IMR-90 (cell line): ENCODE measurements around the gene SIAH1. TPM values are rescaled to one million over a fixed set of nuclear protein-coding genes. Genes with fewer than 3 reads are reported as not detected.

Source experiments
- ATAC-seq: fragments of 200-7000 bp; cut with Tn5 transposase; 2 replicates; pipeline ENCODE4 v1.9.1; 2020; ENCODE audit warnings: low read depth, mild to moderate bottlenecking, moderate library complexity
- BruUV-seq: library from RNA; stranded (reverse); fragments of 400-500 nt; replicated peaks from 2 replicates; lab custom pipeline; 2021; lab: Mats Ljungman, UMichigan
- CTCF ChIA-PET: fragments of 300-600 bp; formaldehyde crosslinking; extraction: SDS; loops from one replicate; lab custom pipeline; 2021; ENCODE audit warnings: antibody characterized with exemption; lab: Yijun Ruan, JAX
- POLR2A ChIA-PET: fragments of 300-600 bp; sonication (Branson Sonifier 250); formaldehyde crosslinking; loops from one replicate; lab custom pipeline; 2022; ENCODE audit warnings: antibody characterized with exemption; ENCODE audit not compliant: unreplicated experiment; lab: Charles Lee
- DNase-seq: peaks from one replicate; pipeline ENCODE4 v3.0.0; 2013
- H2AFZ ChIP-seq: replicated peaks from 2 replicates; pipeline ENCODE3; 2013; ENCODE audit warnings: low read length, mild to moderate bottlenecking; ENCODE audit not compliant: poor library complexity
- H2AK5ac ChIP-seq: 2 replicates; pipeline ENCODE4 v1.6.1; 2013; ENCODE audit warnings: low read depth, low read length, inconsistent platforms
- H2AK9ac ChIP-seq: replicated peaks from 2 replicates; pipeline ENCODE3; 2013; ENCODE audit warnings: mild to moderate bottlenecking, low read depth, low read length, moderate library complexity; ENCODE audit not compliant: poor library complexity
- H2BK120ac ChIP-seq: 2 replicates; pipeline ENCODE4 v1.6.1; 2013; ENCODE audit warnings: low read depth, low read length, inconsistent platforms
- H2BK15ac ChIP-seq: 3 replicates; pipeline ENCODE4 v1.6.1; 2013; ENCODE audit warnings: low read depth, low read length, inconsistent platforms
- H2BK20ac ChIP-seq: 2 replicates; pipeline ENCODE4 v1.6.1; 2013; ENCODE audit warnings: low read depth, mild to moderate bottlenecking, inconsistent platforms, low read length, moderate library complexity
- H2BK5ac ChIP-seq: 2 replicates; pipeline ENCODE4 v1.6.1; 2013; ENCODE audit warnings: mild to moderate bottlenecking, low read depth, low read length, inconsistent platforms; ENCODE audit not compliant: poor library complexity, severe bottlenecking
- H3K14ac ChIP-seq: replicated peaks from 2 replicates; pipeline ENCODE4 v1.6.1; 2013; ENCODE audit warnings: low read depth, low read length, inconsistent platforms
- H3K18ac ChIP-seq: 2 replicates; pipeline ENCODE4 v1.6.1; 2013; ENCODE audit warnings: low read depth, low read length, control low read depth
- H3K23ac ChIP-seq: 2 replicates; pipeline ENCODE4 v1.6.1; 2013; ENCODE audit warnings: low read depth, low read length, inconsistent platforms
- H3K27ac ChIP-seq: 2 replicates; pipeline ENCODE4 v1.5.1; 2013; ENCODE audit warnings: mild to moderate bottlenecking, control low read depth, low read length; ENCODE audit not compliant: insufficient read depth
- H3K27me3 ChIP-seq: 2 replicates; pipeline ENCODE4 v1.6.1; 2013; ENCODE audit warnings: low read length; ENCODE audit not compliant: control insufficient read depth, insufficient read depth
- H3K36me3 ChIP-seq: 2 replicates; pipeline ENCODE4 v1.6.1; 2013; ENCODE audit warnings: low read length, mixed read lengths; ENCODE audit not compliant: control insufficient read depth, insufficient read depth
- H3K4ac ChIP-seq: 2 replicates; pipeline ENCODE4 v1.6.1; 2013; ENCODE audit warnings: low read depth, low read length, inconsistent platforms
- H3K4me1 ChIP-seq: 2 replicates; pipeline ENCODE4 v1.6.1; 2013; ENCODE audit warnings: low read length, mixed read lengths; ENCODE audit not compliant: control insufficient read depth, insufficient read depth
- H3K4me2 ChIP-seq: 2 replicates; pipeline ENCODE4 v1.6.1; 2013; ENCODE audit warnings: low read depth, mild to moderate bottlenecking, control low read depth, low read length, moderate library complexity
- H3K4me3 ChIP-seq: 2 replicates; pipeline ENCODE4 v1.5.1; 2013; ENCODE audit warnings: low read depth, mild to moderate bottlenecking, control low read depth, low read length, moderate library complexity; ENCODE audit not compliant: insufficient read depth
- H3K56ac ChIP-seq: 2 replicates; pipeline ENCODE4 v1.6.1; 2013; ENCODE audit warnings: low read length, inconsistent platforms; ENCODE audit not compliant: insufficient read depth; ENCODE audit errors: extremely low read depth
- H3K79me1 ChIP-seq, 2 experiments: 2 replicates each; pipeline ENCODE4 v1.6.1; 2013; ENCODE audit warnings: low read length in 2 of 2, inconsistent platforms in 1 of 2, low read depth in 1 of 2
- H3K9ac ChIP-seq: 2 replicates; pipeline ENCODE4 v1.6.1; 2013; ENCODE audit warnings: low read depth, low read length, control low read depth
- H3K9me1 ChIP-seq: 2 replicates; pipeline ENCODE4 v1.6.1; 2013; ENCODE audit warnings: low read length, inconsistent platforms; ENCODE audit not compliant: insufficient read depth
- H3K9me3 ChIP-seq: 2 replicates; pipeline ENCODE4 v1.6.1; 2013; ENCODE audit warnings: low read length; ENCODE audit not compliant: control insufficient read depth, insufficient read depth
- H4K20me1 ChIP-seq: 2 replicates; pipeline ENCODE4 v1.6.1; 2013; ENCODE audit warnings: low read length, inconsistent platforms; ENCODE audit not compliant: insufficient read depth
- H4K5ac ChIP-seq: 2 replicates; pipeline ENCODE4 v1.6.1; 2013; ENCODE audit warnings: mild to moderate bottlenecking, low read depth, low read length, control low read depth
- H4K8ac ChIP-seq, 2 experiments: 2 replicates each; pipeline ENCODE4 v1.6.1; 2013; ENCODE audit warnings: low read depth in 2 of 2, low read length in 2 of 2, control low read depth in 1 of 2, inconsistent platforms in 1 of 2
- H4K91ac ChIP-seq: 2 replicates; pipeline ENCODE4 v1.6.1; 2013; ENCODE audit warnings: low read depth, low read length, inconsistent platforms; ENCODE audit not compliant: insufficient read depth
- BHLHE40 ChIP-seq: fragments of 150-350 bp; IDR thresholded peaks from 2 replicates; pipeline ENCODE4 v1.6.1; 2016; ENCODE audit warnings: mild to moderate bottlenecking, low read depth, low read length
- CEBPB ChIP-seq: IDR thresholded peaks from 2 replicates; pipeline ENCODE4 v1.6.1; 2012; ENCODE audit warnings: low read depth, low read length, improper control_type of control experiment
- CTCF ChIP-seq: conservative IDR thresholded peaks from 2 replicates; pipeline ENCODE4 v1.5.1; 2012; ENCODE audit warnings: mild to moderate bottlenecking, low read depth, low read length, improper control_type of control experiment
- ELK1 ChIP-seq: fragments of 150-350 bp; IDR thresholded peaks from 2 replicates; pipeline ENCODE4 v1.6.1; 2016; ENCODE audit warnings: low read depth, mild to moderate bottlenecking, low read length, moderate library complexity, borderline replicate concordance
- MAFK ChIP-seq: IDR thresholded peaks from 2 replicates; pipeline ENCODE4 v1.6.1; 2012; ENCODE audit warnings: low read depth, low read length, improper control_type of control experiment
- MAZ ChIP-seq: IDR thresholded peaks from 2 replicates; pipeline ENCODE4 v1.6.1; 2012; ENCODE audit warnings: low read depth, mild to moderate bottlenecking, low read length, improper control_type of control experiment, moderate library complexity, borderline replicate concordance
- MXI1 ChIP-seq: IDR thresholded peaks from 2 replicates; pipeline ENCODE4 v1.6.1; 2012; ENCODE audit warnings: low read depth, mild to moderate bottlenecking, low read length, moderate library complexity, borderline replicate concordance
- NFE2L2 ChIP-seq: fragments of 150-350 bp; IDR thresholded peaks from 2 replicates; pipeline ENCODE4 v1.6.1; 2016; ENCODE audit warnings: low read depth, mild to moderate bottlenecking, low read length
- POLR2A ChIP-seq: IDR thresholded peaks from 2 replicates; pipeline ENCODE4 v1.6.1; 2012; ENCODE audit warnings: mild to moderate bottlenecking, low read depth, low read length
- RCOR1 ChIP-seq: IDR thresholded peaks from 2 replicates; pipeline ENCODE4 v1.6.1; 2012; ENCODE audit warnings: mild to moderate bottlenecking, low read length, improper control_type of control experiment; ENCODE audit not compliant: insufficient replicate concordance
- RFX5 ChIP-seq: IDR thresholded peaks from 2 replicates; pipeline ENCODE4 v1.8.0; 2012; ENCODE audit warnings: low read depth, mild to moderate bottlenecking, low read length, moderate library complexity
- SMC3 ChIP-seq: fragments of 150-350 bp; IDR thresholded peaks from 2 replicates; pipeline ENCODE4 v1.6.1; 2016; ENCODE audit warnings: low read depth, mild to moderate bottlenecking, antibody characterized with exemption, low read length, moderate library complexity
- USF2 ChIP-seq: fragments of 150-350 bp; IDR thresholded peaks from 2 replicates; pipeline ENCODE4 v1.6.1; 2017; ENCODE audit warnings: mild to moderate bottlenecking, antibody characterized with exemption, low read length, low read depth
- WGBS, 2 experiments: methylation state at CpG; one replicate each; pipeline versions ENCODE4 v1.1.5 to v1.1.7; 2013; ENCODE audit warnings: missing lambda C conversion rate in 2 of 2; ENCODE audit not compliant: insufficient read length in 1 of 2; ENCODE audit errors: extremely low coverage in 2 of 2; 5-methylcytosine and 5-hydroxymethylcytosine counted together
- dilution Hi-C: fragments of 300-500 bp; cut with HindIII; formaldehyde crosslinking; loops from one replicate; pipeline ENCODE4 v1.14.3; 2018; ENCODE audit warnings: low sequenced_read_pairs; ENCODE audit not compliant: unreplicated experiment
- in situ Hi-C: fragments of 300-500 bp; cut with MboI; formaldehyde crosslinking; loops from 3 replicates; pipeline ENCODE4 v1.14.3; 2019; ENCODE audit warnings: low sequenced_read_pairs, inconsistent platforms, mixed read lengths
- intact Hi-C: fragments of 100-400 bp; cut with micrococcal nuclease; formaldehyde crosslinking; loops from 2 replicates; pipeline ENCODE4 v1.10.0; 2022
- polyA plus RNA-seq, 3 experiments: library from polyadenylated mRNA; depleted of rRNA; stranded (reverse); fragments of >200 nt; gene quantifications; 2 replicates each; pipeline ENCODE4 v1.2.3, GENCODE V29; 2012; ENCODE audit warnings: low replicate concordance in 1 of 3
- total RNA-seq: library from RNA; depleted of rRNA; stranded (reverse); fragments of >200 nt; gene quantifications from 2 replicates; pipeline ENCODE4 v1.2.3, GENCODE V29; 2012

SIAH1 gene
- total and polyA plus RNA-seq, 2 of the 4 experiments (the other 2 are of a cell fraction) = 10.3 to 17.7 TPM

- peak overlapping the region; percentile 41; the same call in 1 of the 2 replicates for H2BK20ac ChIP-seq
- H2AK5ac ChIP-seq = no peak overlapping the region
- TF ChIP-seq ELK1 = no peak
- no peak for TF ChIP-seq USF2
- TF ChIP-seq MAFK = peak; percentile 97
- TF ChIP-seq NFE2L2 = peak; percentile 11; the same call in 1 of the 2 replicates
- TF ChIP-seq MXI1 = no peak
- no peak for TF ChIP-seq RFX5
- TF ChIP-seq CEBPB = no peak
- no peak for TF ChIP-seq POLR2A
- no peak for TF ChIP-seq SMC3
- no peak for TF ChIP-seq MAZ
- no peak for TF ChIP-seq RCOR1
- no peak for TF ChIP-seq CTCF
- TF ChIP-seq BHLHE40 = no peak
- H4K91ac ChIP-seq = peak overlapping the region; percentile 20; the same call in 1 of the 2 replicates
- H2AFZ ChIP-seq = no peak overlapping the region
- no CpG with 5 or more reads among the region's 2 CpGs for WGBS, 2 experiments
- no peaks in the 10 kb centered on the region for H3K36me3 ChIP-seq
- H3K27me3 ChIP-seq = no peaks in the 10 kb centered on the region
- H2BK120ac ChIP-seq = peak overlapping the region; percentile 30
- no peak overlapping the region for H2AK9ac ChIP-seq
- H3K4ac ChIP-seq = peak overlapping the region; percentile 73
- ChIA-PET POLR2A (no interaction called here), CTCF (no interaction called here)
- BruUV-seq = no TSS peak
- H4K20me1 ChIP-seq = peaks cover 62% of the 10 kb centered on the region
- H4K5ac ChIP-seq = peak overlapping the region; percentile 46; the same call in 1 of the 2 replicates
- peaks cover 15% of the 10 kb centered on the region for H3K4me1 ChIP-seq
- no peaks in the 10 kb centered on the region for H3K9me3 ChIP-seq
- peak overlapping the region; percentile 19; the same call in 1 of the 2 replicates for H3K56ac ChIP-seq
- in situ Hi-C loops (no loop called here), intact Hi-C loops (loop anchor here (5.0 kb wide), 2 partner anchors 170 to 255 kb away; no protein-coding TSS in a partner anchor), dilution Hi-C loops (no loop called here)
- H3K27ac ChIP-seq = peak overlapping the region; percentile 61; the same call in 1 of the 2 replicates
- peak overlapping the region; percentile 53 for H3K14ac ChIP-seq
- no peak for ATAC-seq
- H3K9ac ChIP-seq = no peak overlapping the region
- peak overlapping the region in 1 of 2 experiments; percentile 28; a peak in 1 of 4 replicates for H4K8ac ChIP-seq
- peaks cover 8 to 65% of the 10 kb centered on the region in 2 experiments; a peak in 2 of 4 replicates for H3K79me1 ChIP-seq
- no peak for DNase-seq
- H3K4me2 ChIP-seq = peak overlapping the region; percentile 57
- peak overlapping the region; percentile 11; the same call in 1 of the 2 replicates for H3K23ac ChIP-seq
- H3K18ac ChIP-seq = peak overlapping the region; percentile 37; the same call in 1 of the 2 replicates
- peak overlapping the region; percentile 64 for H2BK5ac ChIP-seq
- H3K4me3 ChIP-seq = no peak overlapping the region
- H2BK15ac ChIP-seq = no peak overlapping the region
- peaks cover 19% of the 10 kb centered on the region for H3K9me1 ChIP-seq
Measured at GRCh38 chr16:48367441-48368049, 17.7 kb downstream of the SIAH1 start.
